Natural killer cell (primary cell): ENCODE measurements around the gene RBM45. TPM values are rescaled to one million over a fixed set of nuclear protein-coding genes. Genes with fewer than 3 reads are reported as not detected.
A peak's percentile ranks its signal among the peaks of the same experiment; 100 is the strongest.

Source experiments
- ATAC-seq, 3 donors: fragments of 150-1000 bp in 2 of 3; fragments of 200-7000 bp in 1 of 3; cut with Tn5 transposase; 1 replicate in 1 of 3; 2 replicates in 2 of 3; pipeline ENCODE4 v1.10.0; 2021; ENCODE audit warnings: mild to moderate bottlenecking in 2 of 3, moderate library complexity in 2 of 3
- DNase-seq, 2 donors: peaks; one replicate each; pipeline versions ENCODE4 v3.0.0 to v3.0.0-alpha.2; 2013 to 2021; ENCODE audit warnings: mixed read lengths in 1 of 2
- H3K27ac ChIP-seq: one replicate; pipeline ENCODE4 v1.5.1; 2013; ENCODE audit warnings: mild to moderate bottlenecking, low read length
- H3K27me3 ChIP-seq: one replicate; pipeline ENCODE4 v1.6.1; 2013; ENCODE audit warnings: low read length; ENCODE audit not compliant: control insufficient read depth, insufficient read depth
- H3K36me3 ChIP-seq: one replicate; pipeline ENCODE4 v1.6.1; 2013; ENCODE audit warnings: low read length; ENCODE audit not compliant: control insufficient read depth, insufficient read depth
- H3K4me1 ChIP-seq: one replicate; pipeline ENCODE4 v1.6.1; 2013; ENCODE audit warnings: low read length; ENCODE audit not compliant: control insufficient read depth, insufficient read depth
- H3K4me3 ChIP-seq: one replicate; pipeline ENCODE4 v1.5.1; 2013; ENCODE audit warnings: low read length
- H3K9me3 ChIP-seq: one replicate; pipeline ENCODE4 v1.6.1; 2013; ENCODE audit warnings: low read length; ENCODE audit not compliant: control insufficient read depth, insufficient read depth
- H3K27ac Mint-ChIP-seq, 2 donors: one replicate each; pipeline ENCODE4 v1.8.0; 2022; ENCODE audit warnings: mild to moderate bottlenecking in 2 of 2, mixed read lengths in 2 of 2, moderate library complexity in 1 of 2
- H3K27me3 Mint-ChIP-seq, 2 donors: one replicate each; pipeline ENCODE4 v1.8.0; 2022; ENCODE audit warnings: low read depth in 2 of 2, mixed read lengths in 2 of 2
- H3K36me3 Mint-ChIP-seq: one replicate; pipeline ENCODE4 v1.8.0; 2022; ENCODE audit warnings: mixed read lengths
- H3K4me1 Mint-ChIP-seq, 2 donors: one replicate each; pipeline ENCODE4 v1.8.0; 2022; ENCODE audit warnings: mixed read lengths in 2 of 2
- H3K4me3 Mint-ChIP-seq: one replicate; pipeline ENCODE4 v1.8.0; 2022; ENCODE audit warnings: mild to moderate bottlenecking, moderate library complexity, mixed read lengths
- H3K9me3 Mint-ChIP-seq, 2 donors: one replicate each; pipeline ENCODE4 v1.8.0; 2022; ENCODE audit warnings: mixed read lengths in 2 of 2
- CTCF ChIP-seq: fragments of 200-600 bp; IDR thresholded peaks from one replicate; pipeline ENCODE4 v1.8.0; 2022; ENCODE audit warnings: antibody characterized with exemption
- WGBS: methylation state at CpG from one replicate; pipeline ENCODE4 v1.1.7; 2013; ENCODE audit warnings: missing lambda C conversion rate; ENCODE audit not compliant: insufficient coverage; 5-methylcytosine and 5-hydroxymethylcytosine counted together
- intact Hi-C: fragments of 100-400 bp; cut with micrococcal nuclease; formaldehyde crosslinking; loops from one replicate; pipeline ENCODE4 v1.14.2; 2022
- total RNA-seq, 4 donors: library from RNA; stranded (reverse); fragments of 120-200 nt in 1 of 4; gene quantifications; one replicate each; pipeline versions ENCODE4 v1.2.3 to v1.2.4, GENCODE V29; 2013 to 2022

RBM45 gene
- total RNA-seq, 3 donors from 2014 or later (not counting 1 experiment from before 2014, with no cell fraction given), result 7.8 to 10.9 (median 9.1) TPM

- DNase-seq, result no peak
- Histone ChIP-seq H3K9me3 (no peaks in the 10 kb centered on the region), H3K36me3 (peaks cover 49% of the 10 kb centered on the region), H3K4me1 (no peaks in the 10 kb centered on the region), H3K27me3 (no peaks in the 10 kb centered on the region), H3K4me3 (no peak overlapping the region), H3K27ac (no peak overlapping the region)
- Mint-ChIP-seq H3K4me1 (peaks cover 14 to 23% of the 10 kb centered on the region in 2 donors), H3K36me3 (peaks cover 7% of the 10 kb centered on the region), H3K27ac (no peak overlapping the region), H3K27me3 (no peaks in the 10 kb centered on the region), H3K4me3 (no peak overlapping the region), H3K9me3 (no peaks in the 10 kb centered on the region)
- intact Hi-C loops, result no loop called here
- WGBS, result 99% methylated on average over 2 of the region's 3 CpGs
- ATAC-seq, result no peak
- no peak for TF ChIP-seq CTCF
Observed at GRCh38 chr2:178119179-178119922, 7.1 kb downstream of the RBM45 start.

- Histone ChIP-seq H3K27ac (no peak overlapping the region), H3K4me1 (no peaks in the 10 kb centered on the region), H3K27me3 (no peaks in the 10 kb centered on the region), H3K4me3 (no peak overlapping the region), H3K9me3 (no peaks in the 10 kb centered on the region), H3K36me3 (peaks cover 52% of the 10 kb centered on the region)
- DNase-seq, result no peak
- peaks cover 18% of the 10 kb centered on the region for H3K36me3 Mint-ChIP-seq
- no peak overlapping the region for H3K27ac Mint-ChIP-seq
- intact Hi-C loops, result no loop called here
- no peaks in the 10 kb centered on the region for H3K27me3 Mint-ChIP-seq
- 100% methylated on average over 1 of the region's 2 CpGs for WGBS
- no peak for TF ChIP-seq CTCF
- peaks cover 5 to 12% of the 10 kb centered on the region in 2 donors for H3K4me1 Mint-ChIP-seq
- no peak overlapping the region for H3K4me3 Mint-ChIP-seq
- no peak for ATAC-seq
- H3K9me3 Mint-ChIP-seq, result no peaks in the 10 kb centered on the region
Observed at GRCh38 chr2:178123163-178123562, 10.9 kb downstream of the RBM45 start.

- no peak overlapping the region for H3K27ac ChIP-seq
- no peaks in the 10 kb centered on the region for H3K27me3 ChIP-seq
- H3K4me3 ChIP-seq, result no peak overlapping the region
- DNase-seq (no peak), ATAC-seq (no peak)
- intact Hi-C loops, result no loop called here
- no peaks in the 10 kb centered on the region for H3K9me3 ChIP-seq
- H3K4me1 ChIP-seq, result no peaks in the 10 kb centered on the region
- Mint-ChIP-seq H3K27me3 (no peaks in the 10 kb centered on the region), H3K4me3 (no peak overlapping the region), H3K27ac (peak overlapping the region in 1 of 2 donors; percentile 7), H3K9me3 (no peaks in the 10 kb centered on the region), H3K4me1 (peaks cover 0 to 7% of the 10 kb centered on the region in 2 donors), H3K36me3 (peaks cover 18% of the 10 kb centered on the region)
- peaks cover 52% of the 10 kb centered on the region for H3K36me3 ChIP-seq
- no peak for TF ChIP-seq CTCF
Observed at GRCh38 chr2:178125125-178125524, 12.9 kb downstream of the RBM45 start.

- Histone ChIP-seq H3K36me3 (peaks cover 53% of the 10 kb centered on the region), H3K27ac (no peak overlapping the region), H3K9me3 (no peaks in the 10 kb centered on the region), H3K27me3 (no peaks in the 10 kb centered on the region), H3K4me1 (no peaks in the 10 kb centered on the region), H3K4me3 (no peak overlapping the region)
- TF ChIP-seq CTCF, result no peak
- H3K36me3 Mint-ChIP-seq, result peaks cover 13% of the 10 kb centered on the region
- H3K9me3 Mint-ChIP-seq, result no peaks in the 10 kb centered on the region
- ATAC-seq (no peak), DNase-seq (no peak)
- H3K27me3 Mint-ChIP-seq, result no peaks in the 10 kb centered on the region
- H3K27ac Mint-ChIP-seq, result peak overlapping the region in 1 of 2 donors; percentile 7
- intact Hi-C loops, result no loop called here
- WGBS, result 94% methylated on average over 5 of the region's 5 CpGs
- peaks cover 0 to 7% of the 10 kb centered on the region in 2 donors for H3K4me1 Mint-ChIP-seq
- H3K4me3 Mint-ChIP-seq, result no peak overlapping the region
Observed at GRCh38 chr2:178125862-178126261, 13.6 kb downstream of the RBM45 start.
